IMR-90 (cell line): ENCODE measurements around the gene SESN2.

Experiments
- CTCF ChIP-seq: conservative IDR thresholded peaks from 2 replicates; pipeline ENCODE4 v1.5.1; 2012; ENCODE audit warnings: mild to moderate bottlenecking, low read depth, low read length, improper control_type of control experiment
- SMC3 ChIP-seq: fragments of 150-350 bp; IDR thresholded peaks from 2 replicates; pipeline ENCODE4 v1.6.1; 2016; ENCODE audit warnings: low read depth, mild to moderate bottlenecking, antibody characterized with exemption, low read length, moderate library complexity

GRCh38 chr1:28240024-28240423 is 19.3 kb upstream of the SESN2 start:
- TF ChIP-seq CTCF, result no peak
- TF ChIP-seq SMC3, result no peak
